Ishikawa (cell line): ENCODE results near the gene IFT172.

Source experiments
- CEBPB ChIP-seq: IDR thresholded peaks from 2 replicates; pipeline ENCODE4 v1.6.1; 2012
- CREB1 ChIP-seq: IDR thresholded peaks from 2 replicates; pipeline ENCODE4 v1.6.1; 2012; ENCODE audit warnings: low read depth
- EGR1 ChIP-seq: IDR thresholded peaks from 2 replicates; pipeline ENCODE4 v1.6.1; 2012
- EP300 ChIP-seq: IDR thresholded peaks from 2 replicates; pipeline ENCODE4 v1.6.1; 2012; ENCODE audit warnings: borderline replicate concordance
- FOXM1 ChIP-seq: IDR thresholded peaks from 2 replicates; pipeline ENCODE4 v1.6.1; 2012; ENCODE audit warnings: low read depth, borderline replicate concordance
- NFIC ChIP-seq: IDR thresholded peaks from 2 replicates; pipeline ENCODE4 v1.6.1; 2012
- RAD21 ChIP-seq: IDR thresholded peaks from 2 replicates; pipeline ENCODE4 v1.6.1; 2012; ENCODE audit warnings: low read depth
- TAF1 ChIP-seq: IDR thresholded peaks from 2 replicates; pipeline ENCODE4 v1.6.1; 2012; ENCODE audit warnings: low read depth, mild to moderate bottlenecking
- TEAD4 ChIP-seq: IDR thresholded peaks from 2 replicates; pipeline ENCODE4 v1.6.1; 2012
- YY1 ChIP-seq: IDR thresholded peaks from 2 replicates; pipeline ENCODE4 v1.6.1; 2012; ENCODE audit warnings: low read depth
- ZBTB7A ChIP-seq: IDR thresholded peaks from 2 replicates; pipeline ENCODE4 v1.6.1; 2012; ENCODE audit warnings: low read depth
- TF ChIP-seq, protein P1 (sequence below): IDR thresholded peaks from 2 replicates; pipeline ENCODE4 v1.6.1; 2012
- TF ChIP-seq, protein P2 (sequence below): IDR thresholded peaks from 2 replicates; pipeline ENCODE4 v1.6.1; 2012; ENCODE audit warnings: low read depth, mild to moderate bottlenecking
- TF ChIP-seq, protein P3 (sequence below): IDR thresholded peaks from 2 replicates; pipeline ENCODE4 v1.6.1; 2012

The IFT172 gene

DNA sequence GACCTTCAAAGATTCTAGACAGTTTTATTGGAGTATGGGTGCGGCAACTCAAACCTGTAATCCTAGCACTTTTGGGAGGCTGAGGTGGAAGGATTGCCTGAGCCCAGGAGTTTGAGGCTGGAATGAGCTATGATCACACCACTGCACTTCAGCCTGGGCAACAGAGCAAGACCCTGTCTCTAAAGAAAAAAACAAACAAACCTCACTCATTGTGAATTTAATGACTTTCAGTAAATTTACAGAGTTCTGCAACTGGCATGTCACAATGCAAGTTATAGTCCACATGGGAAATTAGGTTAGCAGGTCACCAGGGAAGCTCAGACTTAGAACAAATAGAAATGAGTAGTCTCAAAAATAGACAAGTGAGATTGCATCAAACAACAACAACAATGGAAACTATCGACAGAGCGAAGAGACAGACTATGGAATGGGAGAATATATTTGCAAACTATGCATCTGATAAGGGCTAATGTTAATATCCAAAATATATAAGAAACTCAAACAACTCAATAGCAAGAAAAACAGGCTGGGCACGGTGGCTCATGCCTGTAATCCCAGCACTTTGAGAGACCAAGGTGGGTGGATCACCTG lies 67.8 kb downstream of the IFT172 start:
- TF ChIP-seq EGR1, result no peak
- no peak for TF ChIP-seq TAF1
- no peak for TF ChIP-seq ZBTB7A
- no peak for TF ChIP-seq EP300
- no peak for TF ChIP-seq CEBPB
- TF ChIP-seq, protein P1, sequence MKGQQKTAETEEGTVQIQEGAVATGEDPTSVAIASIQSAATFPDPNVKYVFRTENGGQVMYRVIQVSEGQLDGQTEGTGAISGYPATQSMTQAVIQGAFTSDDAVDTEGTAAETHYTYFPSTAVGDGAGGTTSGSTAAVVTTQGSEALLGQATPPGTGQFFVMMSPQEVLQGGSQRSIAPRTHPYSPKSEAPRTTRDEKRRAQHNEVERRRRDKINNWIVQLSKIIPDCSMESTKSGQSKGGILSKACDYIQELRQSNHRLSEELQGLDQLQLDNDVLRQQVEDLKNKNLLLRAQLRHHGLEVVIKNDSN, result no peak
- TF ChIP-seq, protein P2, sequence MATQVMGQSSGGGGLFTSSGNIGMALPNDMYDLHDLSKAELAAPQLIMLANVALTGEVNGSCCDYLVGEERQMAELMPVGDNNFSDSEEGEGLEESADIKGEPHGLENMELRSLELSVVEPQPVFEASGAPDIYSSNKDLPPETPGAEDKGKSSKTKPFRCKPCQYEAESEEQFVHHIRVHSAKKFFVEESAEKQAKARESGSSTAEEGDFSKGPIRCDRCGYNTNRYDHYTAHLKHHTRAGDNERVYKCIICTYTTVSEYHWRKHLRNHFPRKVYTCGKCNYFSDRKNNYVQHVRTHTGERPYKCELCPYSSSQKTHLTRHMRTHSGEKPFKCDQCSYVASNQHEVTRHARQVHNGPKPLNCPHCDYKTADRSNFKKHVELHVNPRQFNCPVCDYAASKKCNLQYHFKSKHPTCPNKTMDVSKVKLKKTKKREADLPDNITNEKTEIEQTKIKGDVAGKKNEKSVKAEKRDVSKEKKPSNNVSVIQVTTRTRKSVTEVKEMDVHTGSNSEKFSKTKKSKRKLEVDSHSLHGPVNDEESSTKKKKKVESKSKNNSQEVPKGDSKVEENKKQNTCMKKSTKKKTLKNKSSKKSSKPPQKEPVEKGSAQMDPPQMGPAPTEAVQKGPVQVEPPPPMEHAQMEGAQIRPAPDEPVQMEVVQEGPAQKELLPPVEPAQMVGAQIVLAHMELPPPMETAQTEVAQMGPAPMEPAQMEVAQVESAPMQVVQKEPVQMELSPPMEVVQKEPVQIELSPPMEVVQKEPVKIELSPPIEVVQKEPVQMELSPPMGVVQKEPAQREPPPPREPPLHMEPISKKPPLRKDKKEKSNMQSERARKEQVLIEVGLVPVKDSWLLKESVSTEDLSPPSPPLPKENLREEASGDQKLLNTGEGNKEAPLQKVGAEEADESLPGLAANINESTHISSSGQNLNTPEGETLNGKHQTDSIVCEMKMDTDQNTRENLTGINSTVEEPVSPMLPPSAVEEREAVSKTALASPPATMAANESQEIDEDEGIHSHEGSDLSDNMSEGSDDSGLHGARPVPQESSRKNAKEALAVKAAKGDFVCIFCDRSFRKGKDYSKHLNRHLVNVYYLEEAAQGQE, result no peak
- TF ChIP-seq FOXM1, result no peak

DNA sequence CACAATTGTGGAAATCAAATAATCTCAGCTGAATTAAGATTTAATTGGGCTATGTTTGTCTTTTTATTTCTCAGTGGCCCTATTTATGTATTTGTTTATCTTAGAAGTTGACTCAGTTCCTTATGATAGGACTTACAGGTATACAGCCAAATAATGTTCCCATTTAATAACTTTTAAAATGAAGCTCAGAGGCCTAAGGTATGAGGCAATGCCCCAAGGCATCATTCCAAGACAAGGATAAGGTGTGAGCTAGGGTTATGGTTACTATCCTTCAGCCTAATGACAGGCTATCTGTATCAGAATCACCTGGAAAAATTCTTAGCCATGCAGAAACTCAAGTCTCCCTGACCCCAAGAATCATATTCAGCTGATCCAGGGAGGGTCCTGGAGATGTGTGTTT lies 68.5 kb downstream of the IFT172 start:
- TF ChIP-seq TAF1 (no peak), ZBTB7A (no peak), EP300 (no peak), YY1 (no peak), RAD21 (no peak), CREB1 (no peak), FOXM1 (no peak), TEAD4 (no peak), EGR1 (no peak), CEBPB (no peak), NFIC (no peak)
- TF ChIP-seq, protein P3, sequence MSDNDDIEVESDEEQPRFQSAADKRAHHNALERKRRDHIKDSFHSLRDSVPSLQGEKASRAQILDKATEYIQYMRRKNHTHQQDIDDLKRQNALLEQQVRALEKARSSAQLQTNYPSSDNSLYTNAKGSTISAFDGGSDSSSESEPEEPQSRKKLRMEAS, result no peak
- TF ChIP-seq, protein P2, result no peak
- TF ChIP-seq, protein P1, result no peak

DNA sequence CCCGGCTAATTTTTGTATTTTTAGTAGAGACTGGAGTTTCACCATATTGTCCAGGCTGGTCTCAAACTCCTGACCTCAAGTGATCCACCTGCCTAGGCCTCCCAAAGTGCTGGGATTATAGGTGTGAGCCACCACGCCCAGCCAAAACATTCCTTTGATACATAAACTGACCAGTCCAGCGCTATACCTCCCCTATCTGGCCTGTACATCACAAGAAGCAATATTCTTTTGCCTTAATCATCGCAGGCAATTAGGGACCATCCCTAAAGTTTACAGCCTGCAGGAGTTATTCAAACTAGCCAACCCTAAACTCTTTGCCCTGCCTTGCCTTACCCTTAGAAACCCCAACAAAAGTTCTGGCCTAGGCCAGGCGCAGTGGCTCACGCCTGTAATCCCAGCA lies 73.4 kb downstream of the IFT172 start:
- TF ChIP-seq EP300 (no peak), NFIC (no peak), TAF1 (no peak)
- TF ChIP-seq, protein P2, result no peak
- TF ChIP-seq, protein P1, result no peak

DNA sequence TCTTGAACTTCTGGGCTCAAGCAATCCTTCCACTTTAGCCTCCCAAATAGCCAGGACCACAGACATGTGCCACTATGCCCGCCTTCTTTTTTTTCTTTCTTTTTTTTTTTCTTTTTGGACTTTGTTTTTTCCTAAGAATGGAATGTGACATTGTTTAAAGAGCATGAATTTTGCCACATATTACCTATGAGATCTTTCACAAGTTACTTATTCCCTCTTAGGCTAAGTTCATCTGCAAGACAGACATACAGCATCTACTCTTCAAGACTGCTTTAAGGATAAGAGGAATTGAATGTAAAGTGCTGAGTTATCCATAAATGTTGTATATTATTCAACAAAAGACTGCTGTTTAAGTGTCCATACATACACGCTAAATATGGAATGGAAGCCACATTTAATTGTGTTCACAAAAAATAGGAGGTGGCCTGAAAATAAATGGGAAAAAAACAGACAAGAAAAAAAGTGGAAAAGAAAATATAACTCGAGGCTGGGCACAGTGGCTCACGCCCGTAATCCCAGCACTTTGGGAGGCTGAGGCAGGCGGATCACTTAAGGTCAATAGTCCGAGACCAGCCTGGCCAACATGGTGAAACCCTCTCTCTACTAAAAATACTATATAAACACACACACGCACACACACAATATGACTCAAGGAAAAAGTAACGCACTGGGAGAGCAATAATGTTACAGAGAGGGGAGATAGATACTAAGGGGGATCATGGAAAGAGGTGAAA lies 77.0 kb downstream of the IFT172 start:
- no peak for TF ChIP-seq NFIC
- TF ChIP-seq, protein P2, result no peak
- TF ChIP-seq EP300, result no peak
- TF ChIP-seq EGR1, result no peak
- TF ChIP-seq, protein P1, result no peak
- TF ChIP-seq TEAD4, result no peak
- TF ChIP-seq, protein P3, result no peak
- TF ChIP-seq ZBTB7A, result no peak
